ENCODE data around the gene RHOF.

Gene RHOF, protein sequence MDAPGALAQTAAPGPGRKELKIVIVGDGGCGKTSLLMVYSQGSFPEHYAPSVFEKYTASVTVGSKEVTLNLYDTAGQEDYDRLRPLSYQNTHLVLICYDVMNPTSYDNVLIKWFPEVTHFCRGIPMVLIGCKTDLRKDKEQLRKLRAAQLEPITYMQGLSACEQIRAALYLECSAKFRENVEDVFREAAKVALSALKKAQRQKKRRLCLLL

DNA sequence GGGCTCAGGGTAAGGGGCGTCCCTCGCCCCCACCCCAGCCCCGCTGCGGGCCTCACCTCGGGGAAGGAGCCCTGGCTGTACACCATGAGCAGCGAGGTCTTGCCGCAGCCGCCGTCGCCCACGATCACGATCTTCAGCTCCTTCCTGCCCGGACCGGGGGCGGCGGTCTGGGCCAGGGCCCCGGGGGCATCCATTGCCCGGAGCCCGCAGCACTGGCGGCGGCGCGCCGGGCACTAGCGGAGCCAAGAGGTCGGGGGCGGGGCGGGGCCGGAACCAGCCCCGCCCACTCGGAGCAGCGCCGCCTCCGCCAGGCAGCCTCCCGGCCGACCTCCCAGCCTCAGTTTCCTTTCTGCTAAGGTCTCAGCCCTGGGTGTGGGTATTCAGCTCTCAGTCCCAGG is at the start of gene RHOF:
TSS of gene RHOF (minus strand) at position 249 of the 398 bp plus-strand sequence. CDS start at position 194, 55 bp downstream.
- DNase-seq, result no peak

DNA sequence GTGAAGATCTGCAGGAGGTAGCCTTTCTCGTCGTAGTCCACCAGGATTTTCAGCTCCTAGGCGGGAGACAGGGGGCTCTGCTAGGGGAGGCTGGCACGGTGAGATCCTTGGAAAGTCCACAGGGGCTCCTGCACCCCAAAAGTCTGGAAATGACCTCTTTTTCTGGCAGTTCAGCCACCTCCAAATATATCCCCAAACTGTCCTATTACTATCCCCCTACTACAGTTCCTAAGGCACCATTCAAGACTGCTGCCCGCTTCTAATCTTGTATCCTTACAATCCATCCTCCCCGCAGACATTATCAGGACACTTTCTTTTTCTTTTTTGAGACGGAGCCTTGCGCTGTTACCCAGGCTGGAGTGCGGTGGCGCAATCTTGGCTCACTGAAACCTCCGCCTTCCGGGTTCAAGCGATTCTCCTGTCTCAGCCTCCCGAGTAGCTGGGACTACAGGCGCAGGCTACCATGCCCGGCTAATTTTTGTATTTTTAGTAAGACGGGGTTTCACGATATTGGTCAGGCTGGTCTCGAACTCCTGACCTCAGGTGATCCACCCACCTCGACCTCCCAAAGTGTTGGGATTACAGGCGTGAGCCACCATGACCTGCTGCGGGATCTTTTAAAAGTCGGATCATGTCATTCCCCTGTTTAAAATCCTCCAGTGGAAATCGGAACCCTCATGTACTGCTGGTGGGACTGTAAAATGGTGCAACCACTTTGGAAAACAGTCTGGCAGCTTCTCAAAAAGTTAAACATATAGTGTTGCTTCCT is 46.7 kb upstream of the RHOF start:
- DNase-seq, result no peak

DNA sequence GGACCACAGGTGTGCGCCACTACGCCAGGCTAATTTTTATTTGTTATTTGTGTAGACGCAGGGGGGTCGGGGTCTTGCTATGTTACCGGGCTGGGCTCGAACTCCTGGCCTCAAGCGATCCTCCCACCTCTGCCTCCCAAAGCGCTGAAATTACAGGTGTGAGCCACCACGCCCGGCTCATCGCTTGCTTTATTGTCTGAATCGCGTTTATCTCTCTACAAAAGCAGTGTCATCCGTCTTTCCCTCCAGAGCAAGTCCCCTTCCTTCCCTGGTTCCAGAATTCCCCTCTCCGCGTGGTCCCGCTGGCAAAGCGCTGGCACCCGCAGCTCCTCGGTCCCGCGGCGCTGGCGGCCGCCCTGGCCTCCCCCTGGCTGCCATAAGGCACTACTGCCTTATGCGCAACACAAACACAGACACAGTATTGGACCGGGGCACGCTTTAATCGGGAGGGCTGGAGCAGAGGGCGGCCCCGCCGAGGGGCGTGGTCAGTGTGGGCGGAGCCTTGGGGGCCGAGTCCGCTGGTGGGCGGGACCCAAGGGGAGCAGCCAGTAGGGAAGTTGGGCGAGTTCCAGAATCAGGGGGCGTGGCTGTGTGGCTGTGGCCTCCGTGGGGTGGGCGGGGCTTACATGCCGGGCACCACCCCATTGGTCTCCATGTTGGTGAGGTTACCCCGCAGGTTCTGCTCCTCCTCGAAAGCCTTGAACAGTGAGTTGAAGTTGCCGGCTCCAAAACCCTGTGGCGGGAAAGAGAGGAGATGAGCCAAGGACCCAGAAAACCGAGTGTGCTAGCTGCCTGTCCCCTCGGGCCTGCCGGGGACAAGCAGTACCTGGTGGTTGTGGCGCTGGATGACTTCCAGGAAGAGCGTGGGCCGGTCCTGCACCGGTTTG is 45.9 kb upstream of the RHOF start:
- DNase-seq, result peak; percentile 99

DNA sequence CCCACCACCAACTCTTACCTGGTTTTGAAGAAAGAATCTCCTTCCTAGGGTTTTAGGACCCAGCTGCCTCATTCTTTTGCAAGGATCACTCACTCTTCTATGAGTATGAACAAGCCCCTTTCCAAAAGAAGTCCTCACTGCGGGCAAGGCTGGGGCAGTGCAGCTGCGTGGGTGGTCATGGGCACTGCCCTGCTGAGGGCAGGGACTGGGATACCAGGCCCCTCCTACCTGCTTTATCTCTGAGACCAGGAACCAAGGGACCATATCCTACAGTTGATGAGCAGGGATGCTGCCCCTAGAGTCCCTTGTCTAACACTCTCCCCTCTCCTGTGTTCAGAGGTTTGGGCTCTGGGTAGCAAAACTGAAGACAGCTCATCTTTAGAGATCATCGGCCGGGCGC is 44.6 kb upstream of the RHOF start:
- no peak for DNase-seq

DNA sequence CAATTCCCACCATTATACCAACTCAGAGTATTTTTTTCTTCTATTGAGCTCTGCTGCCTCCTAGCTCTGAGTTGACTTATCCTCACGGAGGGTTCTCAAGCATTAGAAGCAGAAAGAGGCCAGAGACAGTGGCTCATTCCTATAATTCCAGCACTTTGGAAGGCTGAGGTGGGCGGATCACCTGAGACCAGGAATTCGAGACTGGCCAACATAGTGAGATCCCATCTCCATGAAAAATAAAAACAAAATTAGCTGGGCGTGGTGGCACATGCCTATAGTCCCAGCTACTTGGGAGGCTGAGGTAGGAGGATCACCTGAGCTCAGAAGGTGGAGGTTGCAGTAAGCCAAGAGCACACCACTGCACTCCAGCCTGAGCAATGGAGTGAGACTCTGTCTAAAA is 44.2 kb upstream of the RHOF start:
- DNase-seq, result no peak

DNA sequence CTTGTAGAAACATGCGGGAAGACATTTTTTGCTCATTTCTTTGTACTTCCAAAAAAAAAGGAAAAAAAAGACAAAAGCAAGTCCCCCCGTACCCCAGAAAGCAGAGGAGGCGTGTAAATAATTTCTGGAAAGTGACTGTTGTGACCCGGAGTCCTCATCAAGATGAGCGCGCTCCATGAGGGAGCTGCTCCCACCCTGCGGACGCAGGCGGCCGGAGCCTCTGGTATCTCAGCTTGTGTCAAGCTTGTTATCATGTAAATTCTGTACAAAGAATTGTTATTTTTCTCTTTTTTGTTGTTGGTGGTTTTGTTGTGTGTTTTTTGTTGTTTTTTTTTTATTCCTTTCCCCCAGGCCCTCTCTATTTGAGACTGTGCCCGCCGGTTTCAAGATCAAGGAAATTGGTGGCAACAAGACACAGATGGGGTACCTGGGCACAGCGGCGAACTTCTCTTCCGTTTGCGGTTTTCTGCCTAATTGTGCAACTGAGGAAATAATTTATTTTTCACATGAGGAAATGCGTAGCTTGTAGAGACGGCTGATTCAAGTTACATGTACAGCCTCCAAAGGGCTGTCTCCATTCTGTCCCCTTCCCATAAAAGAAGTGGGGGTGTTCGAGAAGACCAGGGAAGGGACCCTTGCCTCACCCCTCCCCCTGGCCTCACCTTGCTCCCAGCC is 38.2 kb upstream of the RHOF start:
- DNase-seq, result no peak

DNA sequence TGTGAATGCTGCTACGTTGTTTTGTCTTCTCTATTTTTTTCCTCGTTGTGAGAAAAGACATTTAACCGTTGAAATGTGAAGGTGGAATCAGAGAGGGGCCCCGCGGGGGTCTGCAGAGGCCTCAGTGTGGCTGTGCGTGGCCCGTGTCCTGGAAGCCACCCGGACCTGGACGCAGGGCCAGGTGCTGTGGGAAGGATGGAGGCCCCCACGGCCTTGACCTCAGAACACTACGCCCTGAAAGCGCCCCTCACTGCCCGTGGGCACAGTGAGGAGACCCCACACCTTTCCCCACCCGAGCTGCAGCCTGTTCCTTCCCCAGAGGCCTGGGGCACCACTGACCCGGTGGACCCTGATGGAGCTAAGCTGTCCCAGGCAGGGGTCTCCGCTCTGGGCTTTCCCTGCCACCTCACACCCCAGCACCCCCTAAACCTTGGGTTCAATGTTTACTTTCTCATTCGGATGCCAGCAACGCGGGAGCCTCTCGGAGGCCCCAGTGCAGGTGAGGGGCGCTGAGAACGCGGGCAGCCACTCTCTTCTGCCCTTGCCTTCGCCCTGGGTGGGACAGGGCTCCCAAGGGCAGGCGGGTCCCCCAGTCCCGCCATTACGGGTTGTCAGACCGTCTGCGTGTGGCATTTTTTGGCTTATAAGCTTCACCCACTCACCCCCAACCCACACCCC is 37.2 kb upstream of the RHOF start:
- DNase-seq, result no peak

DNA sequence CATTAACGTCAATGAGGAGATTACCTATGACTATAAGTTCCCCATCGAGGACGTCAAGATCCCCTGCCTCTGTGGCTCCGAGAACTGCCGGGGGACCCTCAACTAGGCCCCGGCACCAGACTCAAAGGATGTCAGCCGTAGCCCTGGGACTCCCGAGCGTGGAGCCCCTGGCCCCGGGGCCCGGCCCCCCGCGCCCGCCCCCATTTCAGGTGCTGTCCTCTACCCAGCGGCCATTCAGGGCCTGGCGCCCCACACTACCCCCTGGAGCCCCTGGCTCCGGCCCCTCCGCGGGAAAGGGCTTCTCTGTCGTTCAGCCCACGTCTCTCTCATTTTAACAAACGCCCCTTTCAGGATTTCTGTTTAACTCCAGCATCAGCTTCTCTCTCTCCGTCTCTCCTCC is 36.6 kb upstream of the RHOF start:
- DNase-seq, result no peak

DNA sequence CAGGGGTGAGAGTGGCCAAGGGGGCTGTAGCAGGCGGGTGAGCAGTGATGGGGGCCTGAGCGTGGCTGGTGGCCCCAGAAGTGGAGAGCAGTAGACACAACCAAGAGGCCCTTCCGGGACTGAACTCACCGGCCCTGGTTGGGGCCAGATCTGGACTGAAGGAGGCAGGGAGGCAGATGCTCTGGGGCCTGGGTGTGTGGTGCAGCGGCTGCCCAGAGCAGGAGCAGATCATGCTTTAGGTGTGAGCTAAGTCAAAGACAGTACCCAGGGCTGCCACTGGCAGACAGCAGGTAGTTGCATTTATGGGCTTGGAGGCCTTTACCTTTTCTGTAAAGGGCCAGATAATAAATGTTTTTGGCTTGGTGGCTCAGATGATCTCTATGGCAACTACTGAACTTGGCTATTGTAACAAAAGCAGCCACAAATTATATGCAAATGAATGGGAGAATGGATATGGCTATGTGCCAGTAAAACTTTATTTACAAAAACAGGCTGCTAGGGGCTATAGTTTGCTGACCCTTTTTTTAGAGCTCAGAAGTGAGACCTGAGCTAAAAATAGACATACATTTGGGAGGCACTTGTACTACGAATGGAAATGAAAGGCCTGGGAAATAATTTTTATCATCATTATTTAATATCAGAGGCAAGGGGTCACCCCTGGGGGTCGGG is 35.9 kb upstream of the RHOF start:
- DNase-seq, result no peak

DNA sequence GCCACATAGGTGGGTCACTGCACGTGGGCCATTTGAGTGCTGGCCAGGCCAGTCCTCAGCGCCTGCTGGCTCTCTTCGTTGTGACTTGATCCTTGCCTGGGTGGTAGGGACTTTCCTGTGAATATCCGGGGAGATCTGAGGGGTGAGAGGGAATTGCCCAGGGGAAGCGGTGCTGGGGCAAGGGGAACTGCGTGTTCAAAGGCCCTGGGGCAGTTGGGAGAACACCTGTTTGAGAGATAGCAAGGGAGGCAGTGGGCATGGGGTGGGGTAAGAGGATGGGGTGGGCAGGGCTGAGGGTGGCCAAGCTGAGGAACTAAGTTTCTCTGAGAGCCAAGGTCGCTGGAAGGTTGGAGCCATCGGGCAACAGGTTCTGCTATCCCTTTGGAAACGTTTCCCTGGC is 35.3 kb upstream of the RHOF start:
- no peak for DNase-seq

DNA sequence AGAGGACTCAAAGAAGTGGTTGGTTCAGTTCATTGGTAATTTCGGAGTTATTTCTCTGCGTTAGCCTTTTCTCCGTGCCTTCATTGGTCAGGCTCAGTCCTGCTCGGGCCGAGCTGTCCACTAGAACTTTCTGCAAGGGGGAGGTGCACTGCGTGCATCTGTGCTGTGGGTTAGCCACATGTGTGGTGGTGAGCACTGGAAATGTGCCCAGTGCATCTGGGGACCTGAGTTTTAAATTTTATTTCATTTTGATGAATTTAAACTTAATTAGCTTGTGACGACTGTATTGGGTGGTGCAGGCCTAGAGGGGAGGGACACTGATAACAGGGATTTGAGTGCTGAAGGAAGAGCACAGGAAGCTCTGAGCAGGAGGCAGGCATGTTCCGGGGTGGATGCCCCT is 34.8 kb upstream of the RHOF start:
- no peak for DNase-seq

DNA sequence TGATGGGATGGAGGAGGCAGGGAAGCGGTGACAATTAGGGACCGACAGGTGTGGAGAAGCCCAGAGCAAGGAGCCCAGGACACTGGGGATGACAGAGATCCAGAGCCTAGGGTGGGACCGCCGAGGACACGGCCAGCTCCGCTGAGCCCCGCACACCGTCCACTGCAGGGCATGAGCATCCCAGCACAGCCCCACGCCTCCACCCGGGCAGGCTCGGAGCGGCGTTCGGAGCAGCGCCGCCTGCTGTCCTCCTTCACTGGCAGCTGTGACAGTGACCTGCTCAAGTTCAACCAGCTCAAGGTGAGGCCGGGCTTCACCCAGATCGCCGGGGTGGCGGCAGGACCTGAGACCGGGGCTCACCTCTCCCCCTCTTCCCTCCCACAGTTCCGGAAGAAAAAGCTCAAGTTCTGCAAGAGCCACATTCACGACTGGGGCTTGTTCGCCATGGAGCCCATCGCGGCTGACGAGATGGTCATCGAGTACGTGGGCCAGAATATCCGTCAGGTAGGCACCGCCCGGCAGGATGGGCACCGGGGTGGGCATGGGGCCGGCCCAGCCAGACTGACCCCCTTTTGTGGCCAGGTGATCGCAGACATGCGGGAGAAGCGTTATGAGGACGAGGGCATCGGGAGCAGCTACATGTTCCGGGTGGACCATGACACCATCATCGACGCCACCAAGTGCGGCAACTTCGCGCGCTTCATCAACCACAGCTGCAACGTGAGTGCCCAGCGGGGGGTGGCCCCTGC is 34.0 kb upstream of the RHOF start:
- DNase-seq, result no peak

DNA sequence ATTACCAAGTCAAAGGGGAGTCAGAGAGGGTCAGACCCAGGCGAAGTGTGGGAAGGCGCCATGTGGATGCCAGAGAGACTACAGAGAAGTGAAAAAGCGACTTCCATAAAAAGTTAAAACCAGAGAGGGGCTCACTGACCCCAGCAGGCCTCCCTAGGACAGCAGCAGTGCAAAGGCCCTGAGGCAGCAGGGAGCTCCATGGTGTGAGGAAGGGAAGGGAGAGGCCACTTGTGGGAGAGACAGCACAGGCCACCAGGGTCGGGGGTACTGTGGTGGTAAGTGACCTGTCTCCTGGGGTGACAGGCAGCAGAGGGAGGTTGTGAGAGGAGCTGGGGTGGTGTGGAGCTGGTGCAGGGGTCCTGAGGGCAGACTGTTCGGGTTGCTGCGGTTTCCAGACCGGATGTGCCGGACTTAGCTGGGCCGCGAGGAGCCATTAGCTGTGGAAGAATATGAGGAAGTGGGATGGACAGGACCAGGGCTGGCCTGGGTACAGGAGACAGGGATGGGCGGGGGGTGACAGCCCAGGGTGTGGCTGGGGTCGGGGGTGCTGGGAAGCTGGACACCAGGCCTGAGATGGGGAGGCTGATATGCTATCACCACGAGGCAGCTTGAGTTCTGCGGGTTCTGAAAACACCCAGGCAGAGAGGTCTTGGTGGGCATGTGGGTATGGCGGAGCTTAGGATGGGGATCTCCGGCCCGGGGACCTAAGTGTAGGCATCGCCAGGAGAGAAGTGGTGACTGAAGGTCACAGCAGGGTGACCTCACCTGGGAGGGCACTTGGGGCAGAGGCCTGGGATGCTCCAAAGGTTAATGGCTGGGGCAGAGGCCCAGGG is 33.0 kb upstream of the RHOF start:
- no peak for DNase-seq

DNA sequence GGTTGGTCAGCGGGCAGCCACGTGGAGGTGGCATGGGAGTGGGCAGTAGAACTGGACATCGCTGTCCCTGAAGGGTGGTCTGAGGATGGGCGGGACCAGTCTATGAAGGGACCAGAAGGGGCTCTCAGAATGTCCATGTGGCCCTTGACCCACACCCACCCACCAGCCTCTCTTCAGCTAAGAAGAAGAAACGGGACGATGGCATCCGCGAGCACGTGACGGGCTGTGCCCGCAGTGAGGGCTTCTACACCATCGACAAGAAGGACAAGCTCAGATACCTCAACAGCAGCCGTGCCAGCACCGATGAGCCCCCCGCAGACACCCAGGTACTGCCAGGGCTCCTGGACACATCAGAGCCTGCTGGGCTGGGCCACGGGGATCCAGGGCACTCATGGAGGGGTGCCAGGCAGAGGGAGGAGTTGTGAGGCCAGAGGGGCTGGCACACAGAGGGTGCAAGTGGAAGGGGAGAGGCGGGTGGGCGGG is 31.6 kb upstream of the RHOF start:
- no peak for DNase-seq

DNA sequence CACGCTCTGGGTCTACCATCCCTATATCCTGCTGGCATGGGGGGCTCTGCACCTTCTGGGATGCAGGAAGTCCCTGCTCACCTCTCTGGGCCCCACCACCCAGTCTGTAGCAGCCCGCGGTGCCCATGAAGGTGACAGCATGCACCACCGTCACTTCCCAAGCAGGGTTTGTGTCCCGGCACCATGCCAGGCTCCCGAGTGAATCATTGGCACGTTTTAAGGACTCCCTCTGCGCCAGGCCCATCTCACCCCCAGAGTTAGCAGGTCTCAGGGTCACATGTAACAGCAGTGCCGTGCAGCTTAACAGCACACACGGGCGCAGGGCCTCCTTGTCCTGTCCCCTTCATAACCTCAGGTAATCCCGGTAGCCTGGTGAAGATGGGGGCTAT is 30.2 kb upstream of the RHOF start:
- no peak for DNase-seq

DNA sequence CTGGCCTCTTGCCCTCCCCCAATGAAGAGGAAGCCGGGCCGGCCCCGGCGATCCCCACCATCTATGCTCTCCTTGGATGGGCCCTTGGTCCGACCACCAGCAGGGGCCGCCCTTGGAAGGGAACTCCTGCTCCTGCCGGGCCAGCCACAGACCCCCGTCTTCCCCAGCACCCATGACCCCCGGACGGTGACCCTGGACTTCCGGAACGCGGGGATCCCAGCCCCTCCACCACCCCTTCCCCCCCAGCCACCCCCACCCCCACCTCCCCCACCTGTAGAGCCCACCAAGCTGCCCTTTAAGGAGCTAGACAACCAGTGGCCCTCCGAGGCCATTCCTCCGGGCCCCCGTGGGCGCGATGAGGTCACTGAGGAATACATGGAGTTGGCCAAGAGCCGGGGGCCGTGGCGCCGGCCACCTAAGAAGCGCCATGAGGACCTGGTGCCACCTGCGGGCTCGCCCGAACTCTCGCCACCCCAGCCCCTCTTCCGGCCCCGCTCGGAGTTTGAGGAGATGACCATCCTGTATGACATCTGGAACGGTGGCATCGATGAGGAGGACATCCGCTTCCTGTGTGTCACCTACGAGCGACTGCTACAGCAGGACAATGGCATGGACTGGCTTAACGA is 29.7 kb upstream of the RHOF start:
- DNase-seq, result no peak

DNA sequence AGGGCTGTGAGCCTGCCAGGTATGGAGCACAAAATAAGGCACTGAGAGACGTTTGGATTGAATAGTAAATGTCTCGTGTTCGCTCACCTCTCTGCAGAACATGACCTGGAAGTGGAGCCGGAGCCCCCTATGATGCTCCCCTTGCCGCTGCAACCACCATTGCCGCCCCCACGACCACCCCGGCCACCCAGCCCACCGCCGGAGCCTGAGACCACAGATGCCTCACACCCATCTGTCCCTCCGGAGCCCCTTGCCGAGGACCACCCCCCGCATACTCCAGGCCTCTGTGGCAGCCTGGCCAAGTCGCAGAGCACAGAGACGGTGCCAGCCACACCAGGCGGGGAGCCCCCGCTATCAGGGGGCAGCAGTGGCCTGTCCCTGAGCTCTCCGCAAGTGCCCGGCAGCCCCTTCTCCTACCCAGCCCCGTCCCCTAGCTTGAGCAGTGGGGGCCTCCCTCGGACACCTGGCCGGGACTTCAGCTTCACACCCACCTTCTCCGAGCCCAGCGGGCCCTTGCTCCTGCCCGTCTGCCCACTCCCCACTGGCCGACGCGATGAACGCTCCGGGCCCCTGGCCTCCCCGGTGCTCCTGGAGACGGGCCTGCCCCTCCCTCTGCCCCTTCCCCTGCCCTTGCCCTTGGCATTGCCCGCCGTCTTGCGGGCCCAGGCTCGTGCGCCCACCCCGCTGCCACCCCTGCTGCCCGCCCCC is 29.1 kb upstream of the RHOF start:
- no peak for DNase-seq

DNA sequence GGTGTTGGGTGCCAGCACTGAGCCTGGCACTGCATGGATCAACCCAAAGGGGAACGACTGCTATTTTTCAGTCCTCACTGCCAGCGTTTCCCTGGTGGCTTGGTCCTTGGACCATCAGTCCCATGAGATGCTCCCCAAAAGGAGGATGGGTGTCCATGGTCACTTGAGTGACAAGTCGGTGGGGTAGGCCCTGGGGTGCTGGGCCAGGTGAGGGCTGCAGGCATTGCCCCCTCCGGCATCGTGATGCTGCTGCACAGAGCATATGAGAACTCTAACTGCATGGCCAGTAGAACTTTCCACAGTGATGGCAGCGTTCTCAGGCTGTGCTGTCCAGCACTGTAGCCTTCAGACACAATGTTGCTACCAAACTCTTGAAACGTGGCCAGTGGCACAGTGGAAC is 26.6 kb upstream of the RHOF start:
- DNase-seq, result no peak
